Right lobe of liver (tissue), 4 donors: ENCODE measurements around the gene CLEC18B.
"Not testable (repeated sequence)": the region's sequence is repeated elsewhere in the genome, so short reads cannot be mapped to it uniquely, and the experiment has no call there.

Experiments used
- CTCF ChIP-seq, 4 donors: fragments of 200-600 bp in 3 of 4; fragments of 450-650 bp in 1 of 4; IDR thresholded peaks; one replicate each; pipeline versions ENCODE4 v1.5.1 to v1.8.0; 2016 to 2022; ENCODE audit warnings: antibody characterized with exemption in 4 of 4, mild to moderate bottlenecking in 2 of 4
- POLR2A ChIP-seq: fragments of 450-650 bp; IDR thresholded peaks from one replicate; pipeline ENCODE4 v1.6.1; 2017; ENCODE audit warnings: antibody characterized with exemption, mild to moderate bottlenecking
- donor health status: DM: no; HTN: no; CAD: no.
- donor health status: DM: no; HTN: no; CAD: no.
- donor health status: DM: no; HTN: yes; CAD: no.

GRCh38 chr16:74391454-74392050 lies 29.7 kb downstream of the CLEC18B start:
- not testable (repeated sequence) for TF ChIP-seq CTCF (IDR thresholded peaks at IDR 0.05); POLR2A
